Tibial nerve (tissue), 4 donors: ENCODE data around the gene STAT2. TPM values are rescaled to one million over a fixed set of nuclear protein-coding genes. Genes with fewer than 3 reads are reported as not detected.
"Not testable (repeated sequence)": the region's sequence is repeated elsewhere in the genome, so short reads cannot be mapped to it uniquely, and the experiment has no call there.

Experiments
- DNase-seq, 2 donors: peaks; one replicate each; pipeline ENCODE4 v3.0.0-alpha.2; 2019; ENCODE audit warnings: low spot score in 2 of 2
- H3K27ac ChIP-seq, 4 donors: fragments of 200-600 bp; sonication (generic) in 3 of 4; one replicate each; pipeline ENCODE4 v1.5.1; 2017 to 2019; ENCODE audit warnings: mild to moderate bottlenecking in 1 of 4
- H3K27me3 ChIP-seq, 2 donors: fragments of 200-600 bp; sonication (generic) in 1 of 2; one replicate each; pipeline versions ENCODE4 v1.5.1 to v1.6.0; 2017 to 2019
- H3K36me3 ChIP-seq, 3 donors: fragments of 200-600 bp; sonication (generic); one replicate each; pipeline ENCODE4 v1.5.1; 2018 to 2019
- H3K4me1 ChIP-seq, 4 donors: fragments of 200-600 bp; sonication (generic) in 3 of 4; one replicate each; pipeline ENCODE4 v1.5.1; 2017 to 2019
- H3K4me3 ChIP-seq, 4 donors: fragments of 200-600 bp; sonication (generic) in 3 of 4; one replicate each; pipeline ENCODE4 v1.5.1; 2017 to 2019; ENCODE audit warnings: mild to moderate bottlenecking in 1 of 4, moderate library complexity in 1 of 4
- H3K9me3 ChIP-seq, 4 donors: fragments of 200-600 bp; sonication (generic) in 3 of 4; one replicate each; pipeline ENCODE4 v1.5.1; 2017 to 2019
- EP300 ChIP-seq, 2 donors: sonication (generic); formaldehyde crosslinking; IDR thresholded peaks; one replicate each; pipeline ENCODE4 v1.6.1; 2017; ENCODE audit warnings: antibody characterized with exemption in 2 of 2, mild to moderate bottlenecking in 1 of 2
- POLR2A ChIP-seq, 2 donors: fragments of 450-650 bp; IDR thresholded peaks; one replicate each; pipeline ENCODE4 v1.6.1; 2017; ENCODE audit warnings: antibody characterized with exemption in 2 of 2, mild to moderate bottlenecking in 2 of 2, moderate library complexity in 2 of 2
- WGBS, 2 donors: methylation state at CpG; one replicate each; pipeline ENCODE4 v1.1.5; 2018; 5-methylcytosine and 5-hydroxymethylcytosine counted together
- total RNA-seq, 4 donors: library from RNA; depleted of rRNA; stranded (reverse); fragments of >200 nt; gene quantifications; one replicate each; pipeline ENCODE4 v1.1.0, GENCODE V29; 2016
- TF ChIP-seq, protein P1 (sequence below), 5 experiments: fragments of 200-600 bp in 3 of 5; fragments of 450-650 bp in 2 of 5; sonication (generic) in 3 of 5; IDR thresholded peaks; one replicate each; pipeline ENCODE4 v1.5.1; 2016 to 2019; ENCODE audit warnings: antibody characterized with exemption in 5 of 5, mild to moderate bottlenecking in 3 of 5, moderate library complexity in 2 of 5

The STAT2 gene
- total RNA-seq, 4 donors from 2014 or later = 163 to 296 (median 239) TPM

DNA sequence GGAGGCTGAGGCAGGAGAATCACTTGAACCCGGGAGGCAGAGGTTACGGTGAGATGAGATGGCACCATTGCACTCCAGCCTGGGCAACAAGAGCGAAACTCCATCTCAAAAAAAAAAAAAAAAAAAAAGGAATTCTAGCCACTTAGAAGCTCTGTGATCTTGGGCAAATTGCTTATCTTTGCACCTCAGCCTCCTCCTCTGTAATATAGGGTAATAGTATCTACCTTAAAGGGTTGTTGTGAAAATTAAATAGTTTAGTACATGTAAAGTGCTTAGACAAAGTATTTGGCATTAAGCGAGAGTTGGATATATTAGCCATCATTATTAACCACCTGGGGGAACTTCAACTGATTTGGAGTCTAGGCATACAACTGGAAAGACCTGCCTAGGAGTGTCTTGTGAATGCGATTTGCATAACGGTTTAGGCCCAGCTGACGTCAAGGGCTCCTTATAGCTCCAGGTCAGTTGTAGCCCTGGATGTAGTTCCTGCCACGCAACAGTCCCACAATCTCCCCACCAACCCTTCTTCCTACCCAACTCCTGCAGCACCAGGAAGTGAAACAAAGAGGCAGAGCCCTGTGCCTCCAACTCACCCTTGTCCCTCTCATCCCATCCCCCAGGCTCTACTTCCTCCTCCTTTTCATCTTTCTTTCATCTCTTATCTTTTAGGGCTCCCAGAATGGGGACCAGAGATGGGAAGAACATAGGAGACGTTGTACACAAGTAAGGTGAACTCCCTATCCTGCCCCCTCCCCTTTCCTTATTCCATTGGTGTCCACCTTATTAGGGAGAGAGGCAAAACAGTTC is 23.3 kb downstream of the STAT2 start:
- no peaks in the 10 kb centered on the region for H3K9me3 ChIP-seq
- H3K27me3 ChIP-seq = no peaks in the 10 kb centered on the region
- TF ChIP-seq, protein P1, sequence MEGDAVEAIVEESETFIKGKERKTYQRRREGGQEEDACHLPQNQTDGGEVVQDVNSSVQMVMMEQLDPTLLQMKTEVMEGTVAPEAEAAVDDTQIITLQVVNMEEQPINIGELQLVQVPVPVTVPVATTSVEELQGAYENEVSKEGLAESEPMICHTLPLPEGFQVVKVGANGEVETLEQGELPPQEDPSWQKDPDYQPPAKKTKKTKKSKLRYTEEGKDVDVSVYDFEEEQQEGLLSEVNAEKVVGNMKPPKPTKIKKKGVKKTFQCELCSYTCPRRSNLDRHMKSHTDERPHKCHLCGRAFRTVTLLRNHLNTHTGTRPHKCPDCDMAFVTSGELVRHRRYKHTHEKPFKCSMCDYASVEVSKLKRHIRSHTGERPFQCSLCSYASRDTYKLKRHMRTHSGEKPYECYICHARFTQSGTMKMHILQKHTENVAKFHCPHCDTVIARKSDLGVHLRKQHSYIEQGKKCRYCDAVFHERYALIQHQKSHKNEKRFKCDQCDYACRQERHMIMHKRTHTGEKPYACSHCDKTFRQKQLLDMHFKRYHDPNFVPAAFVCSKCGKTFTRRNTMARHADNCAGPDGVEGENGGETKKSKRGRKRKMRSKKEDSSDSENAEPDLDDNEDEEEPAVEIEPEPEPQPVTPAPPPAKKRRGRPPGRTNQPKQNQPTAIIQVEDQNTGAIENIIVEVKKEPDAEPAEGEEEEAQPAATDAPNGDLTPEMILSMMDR (IDR thresholded peaks at IDR 0.05) = no peak
- no peak for TF ChIP-seq POLR2A (IDR thresholded peaks at IDR 0.05)
- 84% methylated on average over 9 of the region's 9 CpGs for WGBS, 2 donors
- H3K36me3 ChIP-seq = peaks cover 0 to 10% (median 0%) of the 10 kb centered on the region in 3 donors
- DNase-seq = no peak
- peaks cover 0 to 17% (median 10%) of the 10 kb centered on the region in 4 donors for H3K4me1 ChIP-seq
- no peak overlapping the region for H3K4me3 ChIP-seq
- no peak overlapping the region for H3K27ac ChIP-seq

DNA sequence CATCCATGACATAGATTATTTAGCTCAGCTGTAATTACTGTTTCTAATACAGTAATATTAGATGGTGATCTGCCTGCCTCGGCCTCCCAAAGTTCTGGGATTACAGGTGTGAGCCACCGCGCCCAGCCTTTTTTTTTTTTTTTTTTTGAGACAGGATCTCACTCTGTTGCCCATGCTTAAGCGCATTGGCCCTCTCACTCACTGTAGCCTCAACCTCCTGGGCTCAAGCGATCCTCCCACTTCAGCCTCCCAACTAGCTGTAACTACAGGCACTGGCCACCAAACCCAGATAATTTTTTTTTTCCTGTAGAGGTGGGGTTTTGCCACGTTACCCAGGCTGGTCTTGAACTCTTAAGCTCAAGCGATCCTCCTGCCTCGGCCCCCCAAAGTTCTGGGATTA is 24.4 kb downstream of the STAT2 start:
- H3K36me3 ChIP-seq, DNase-seq, H3K27me3 ChIP-seq, H3K9me3 ChIP-seq, H3K27ac ChIP-seq, H3K4me3 ChIP-seq: not testable (repeated sequence)
- H3K4me1 ChIP-seq = peaks cover 0 to 17% (median 10%) of the 10 kb centered on the region in 4 donors
- 95 to 97% methylated on average over 8 of the region's 8 CpGs for WGBS, 2 donors

DNA sequence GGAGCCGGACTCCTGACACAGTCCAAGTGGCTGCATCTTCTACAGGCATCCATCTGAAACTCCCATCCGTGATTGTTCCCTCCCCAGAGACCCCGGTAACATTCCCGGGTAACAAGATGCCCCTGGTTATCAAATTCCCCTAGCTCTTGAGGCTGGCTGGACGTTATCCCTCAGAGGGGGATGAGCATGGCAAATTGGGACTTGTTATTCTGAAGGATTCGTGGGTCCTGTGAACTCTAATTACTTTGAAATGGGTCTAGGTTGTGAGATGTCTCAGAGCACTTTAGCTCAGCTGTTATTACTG is 25.5 kb downstream of the STAT2 start:
- peak overlapping the region; percentile 84 to 96 (median 92) for H3K27ac ChIP-seq

DNA sequence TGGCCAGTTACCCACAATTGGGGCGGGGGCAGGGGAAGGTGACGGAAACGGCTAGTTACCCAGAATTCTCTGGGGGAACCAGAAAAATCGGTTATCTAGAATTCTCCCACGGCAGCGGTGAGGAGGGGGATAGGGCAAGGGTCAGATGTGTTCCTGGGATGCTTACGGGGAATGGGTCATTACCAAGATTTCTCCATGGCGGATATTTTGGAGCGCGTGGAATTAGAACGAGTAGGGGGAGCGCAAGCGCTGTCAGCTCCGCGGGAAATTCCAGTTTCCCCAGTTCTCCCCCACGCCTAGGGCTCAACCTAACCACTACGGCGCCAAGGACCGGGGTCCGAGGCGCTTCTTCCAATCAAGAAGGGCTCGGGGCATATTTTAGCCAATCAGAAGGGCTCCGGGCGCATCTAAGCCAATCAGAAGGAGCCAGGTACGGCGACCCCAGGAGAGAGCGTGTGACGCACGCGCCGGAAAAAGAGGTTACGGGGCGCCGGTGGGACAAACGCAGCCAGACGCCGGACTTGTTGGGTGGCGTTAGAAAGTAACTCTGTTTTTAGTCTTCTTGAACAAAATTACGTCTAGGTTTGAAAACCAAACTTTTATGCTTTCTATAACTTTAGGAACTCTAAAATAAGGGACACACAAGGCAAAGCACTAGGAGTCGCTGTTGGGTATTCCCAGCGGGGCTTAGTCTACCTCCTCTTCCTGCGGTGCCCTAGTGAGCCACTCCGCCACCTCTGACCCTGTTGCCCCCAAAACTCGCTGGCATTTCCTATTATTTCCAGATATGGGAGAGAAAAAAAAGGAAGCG is 26.0 kb downstream of the STAT2 start, which contains the start of gene PAN2:
Gene PAN2 (minus strand): TSS at position 322 of the 811 bp plus-strand sequence. CDS start 906 bp downstream, outside the sequence.
- DNase-seq = peak; percentile 95
- Histone ChIP-seq H3K27ac (peak within 1 kb of the TSS; percentile 84 to 96 (median 92)), H3K36me3 (peaks cover 0 to 4% (median 0%) of the 10 kb centered on the region in 3 donors), H3K27me3 (no peaks in the 10 kb centered on the region), H3K9me3 (no peaks in the 10 kb centered on the region), H3K4me1 (peaks cover 0 to 17% (median 10%) of the 10 kb centered on the region in 4 donors), H3K4me3 (peak within 1 kb of the TSS; percentile 46 to 63 (median 52))
- 0% methylated on average over 45 of the region's 45 CpGs for WGBS, 2 donors
- TF ChIP-seq EP300 (IDR thresholded peaks at IDR 0.05) (peak; percentile 85 to 96), POLR2A (IDR thresholded peaks at IDR 0.05) (peak; percentile 73 to 75)
- TF ChIP-seq, protein P1 (IDR thresholded peaks at IDR 0.05) = peak; percentile 48 to 78 (median 62)

More for the DNA sequence above, 25.5 kb downstream of the STAT2 start:
- peaks cover 0 to 17% (median 10%) of the 10 kb centered on the region in 4 donors for H3K4me1 ChIP-seq
- no peaks in the 10 kb centered on the region for H3K27me3 ChIP-seq
- no peaks in the 10 kb centered on the region for H3K9me3 ChIP-seq
- H3K4me3 ChIP-seq = peak overlapping the region; percentile 46 to 63 (median 52)
- WGBS, 2 donors = 6 to 10% methylated on average over 6 of the region's 6 CpGs
- DNase-seq = no peak
- peaks cover 0 to under 1% (median 0%) of the 10 kb centered on the region in 3 donors for H3K36me3 ChIP-seq
- TF ChIP-seq, protein P1 (IDR thresholded peaks at IDR 0.05) = no peak
- TF ChIP-seq EP300 (IDR thresholded peaks at IDR 0.05) = no peak

DNA sequence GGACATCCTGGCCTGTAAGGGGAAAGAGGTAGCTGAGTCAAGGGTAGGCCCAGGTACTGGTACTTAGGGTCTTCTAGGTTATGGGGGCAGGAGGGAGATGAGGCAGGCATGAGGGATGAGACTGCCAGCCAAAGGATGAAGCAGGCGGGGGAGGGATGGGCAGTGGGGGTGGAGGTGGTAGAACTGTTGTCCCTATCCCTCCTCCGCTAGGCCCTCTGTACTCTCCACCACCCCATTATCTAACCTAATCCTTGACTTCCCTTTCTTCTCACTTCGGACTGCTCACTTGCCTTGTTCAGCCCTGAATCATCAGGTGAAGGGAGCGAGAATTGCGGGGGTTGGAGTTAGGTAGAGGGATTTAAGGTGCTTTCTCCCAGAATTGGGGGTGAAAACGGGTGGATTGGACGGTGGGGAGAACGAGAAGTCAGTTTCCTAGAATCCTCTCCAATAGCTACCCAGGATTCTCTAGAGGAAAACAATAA is 26.7 kb downstream of the STAT2 start:
- peaks cover 0 to 17% (median 10%) of the 10 kb centered on the region in 4 donors for H3K4me1 ChIP-seq
- DNase-seq = no peak

More for the DNA sequence above, 26.7 kb downstream of the STAT2 start:
- Histone ChIP-seq H3K36me3 (peaks cover 0 to 9% (median 0%) of the 10 kb centered on the region in 3 donors), H3K27ac (peak overlapping the region; percentile 84 to 96 (median 92)), H3K4me3 (peak overlapping the region; percentile 46 to 63 (median 52)), H3K27me3 (no peaks in the 10 kb centered on the region), H3K9me3 (no peaks in the 10 kb centered on the region)
- 28 to 35% methylated on average over 8 of the region's 8 CpGs for WGBS, 2 donors
- no peak for TF ChIP-seq POLR2A (IDR thresholded peaks at IDR 0.05)
- TF ChIP-seq, protein P1 (IDR thresholded peaks at IDR 0.05) = no peak
- no peak for TF ChIP-seq EP300 (IDR thresholded peaks at IDR 0.05)
